Stimulated activated CD4-positive, alpha-beta T cell treated with anti-CD3 and anti-CD28 coated beads, Interleukin-4, amount 100 ng/mL, for 4 hours (primary cell): ENCODE measurements around the gene GRAP.
"Not testable (repeated sequence)": the region's sequence is repeated elsewhere in the genome, so short reads cannot be mapped to it uniquely, and the experiment has no call there.

Source experiments
- DNase-seq, 2 experiments: peaks; one replicate each; pipeline ENCODE4 v3.0.0-alpha.2; 2020

GRAP gene

GRCh38 chr17:19041871-19042270 is 4.9 kb downstream of the GRAP start:
- DNase-seq = not testable (repeated sequence)

- DNase-seq = not testable (repeated sequence)
Measured at GRCh38 chr17:19040350-19040749, 6.4 kb downstream of the GRAP start.

GRCh38 chr17:19038730-19039129 is 8.0 kb downstream of the GRAP start:
- DNase-seq = not testable (repeated sequence)

GRCh38 chr17:19038007-19038406 is 8.8 kb downstream of the GRAP start:
- not testable (repeated sequence) for DNase-seq

GRCh38 chr17:19037547-19037946 is 9.2 kb downstream of the GRAP start:
- not testable (repeated sequence) for DNase-seq

GRCh38 chr17:19036186-19036585 is 10.6 kb downstream of the GRAP start:
- DNase-seq = not testable (repeated sequence)

GRCh38 chr17:19032377-19032988 is 14.3 kb downstream of the GRAP start:
- not testable (repeated sequence) for DNase-seq

- DNase-seq = peak; percentile 42 to 51
Measured at GRCh38 chr17:19031729-19032128, 15.0 kb downstream of the GRAP start.

- not testable (repeated sequence) for DNase-seq
Measured at GRCh38 chr17:19030771-19031449, 15.8 kb downstream of the GRAP start.

- not testable (repeated sequence) for DNase-seq
Measured at GRCh38 chr17:19029740-19030139, 17.0 kb downstream of the GRAP start.

- not testable (repeated sequence) for DNase-seq
Measured at GRCh38 chr17:19028671-19029070, 18.1 kb downstream of the GRAP start.

GRCh38 chr17:19024101-19025078 is 22.4 kb downstream of the GRAP start:
- DNase-seq = no peak

- no peak for DNase-seq
Measured at GRCh38 chr17:19023209-19023999, 23.4 kb downstream of the GRAP start.

- no peak for DNase-seq
Measured at GRCh38 chr17:19022747-19023146, 24.0 kb downstream of the GRAP start.

GRCh38 chr17:19022128-19022527 is 24.6 kb downstream of the GRAP start:
- no peak for DNase-seq

- DNase-seq = peak; percentile 33 to 47
Measured at GRCh38 chr17:19021622-19022083, 25.1 kb downstream of the GRAP start.

GRCh38 chr17:19021011-19021621 is 25.6 kb downstream of the GRAP start:
- DNase-seq = not testable (repeated sequence)

GRCh38 chr17:19020016-19020415 is 26.7 kb downstream of the GRAP start:
- no peak for DNase-seq

- DNase-seq = no peak
Measured at GRCh38 chr17:19019041-19019941, 27.5 kb downstream of the GRAP start.

GRCh38 chr17:19018600-19018950 is 28.2 kb downstream of the GRAP start:
- DNase-seq = no peak
